Endodermal cell (in vitro differentiated cells): ENCODE results near the gene BRSK2. TPM values are rescaled to one million over a fixed set of nuclear protein-coding genes. Genes with fewer than 3 reads are reported as not detected.
A peak's percentile ranks its signal among the peaks of the same experiment; 100 is the strongest.

Experiments used
- DNase-seq: peaks from one replicate; pipeline ENCODE4 v3.0.0-alpha.2; 2017
- H3K27ac ChIP-seq: 2 replicates; pipeline ENCODE4 v1.5.1; 2013; ENCODE audit warnings: mild to moderate bottlenecking, low read depth, low read length, moderate library complexity
- H3K27me3 ChIP-seq: 2 replicates; pipeline ENCODE4 v1.6.1; 2013; ENCODE audit warnings: mild to moderate bottlenecking, low read length, moderate library complexity; ENCODE audit not compliant: insufficient read depth, control insufficient read depth, poor library complexity, severe bottlenecking
- H3K36me3 ChIP-seq: 2 replicates; pipeline ENCODE4 v1.7.0; 2013; ENCODE audit warnings: mild to moderate bottlenecking, low read length, moderate library complexity; ENCODE audit not compliant: control insufficient read depth, insufficient read depth
- H3K4me1 ChIP-seq: one replicate; pipeline ENCODE4 v1.7.0; 2013; ENCODE audit warnings: low read length; ENCODE audit not compliant: control insufficient read depth, insufficient read depth
- H3K4me3 ChIP-seq: 2 replicates; pipeline ENCODE4 v1.5.1; 2013; ENCODE audit warnings: mild to moderate bottlenecking, low read length, moderate library complexity
- H3K9ac ChIP-seq: 2 replicates; pipeline ENCODE4 v1.6.1; 2013; ENCODE audit warnings: mild to moderate bottlenecking, low read length, moderate library complexity; ENCODE audit not compliant: poor library complexity, severe bottlenecking; ENCODE audit errors: extremely low read depth
- H3K9me3 ChIP-seq: 2 replicates; pipeline ENCODE4 v1.6.1; 2013; ENCODE audit warnings: mild to moderate bottlenecking, low read length, moderate library complexity; ENCODE audit not compliant: control insufficient read depth
- H3K27ac Mint-ChIP-seq: 2 replicates; pipeline ENCODE4 v1.8.0; 2020; ENCODE audit warnings: mixed read lengths
- H3K27me3 Mint-ChIP-seq: 2 replicates; pipeline ENCODE4 v1.8.0; 2021; ENCODE audit warnings: mild to moderate bottlenecking, mixed read lengths; ENCODE audit not compliant: insufficient read depth
- H3K36me3 Mint-ChIP-seq: 2 replicates; pipeline ENCODE4 v1.8.0; 2020; ENCODE audit warnings: low read depth, mixed read lengths
- H3K4me1 Mint-ChIP-seq: 2 replicates; pipeline ENCODE4 v1.8.0; 2020; ENCODE audit warnings: mixed read lengths
- H3K4me3 Mint-ChIP-seq: 2 replicates; pipeline ENCODE4 v1.8.0; 2020; ENCODE audit warnings: mild to moderate bottlenecking, moderate library complexity, mixed read lengths
- H3K9me3 Mint-ChIP-seq: 2 replicates; pipeline ENCODE4 v1.8.0; 2020; ENCODE audit warnings: mild to moderate bottlenecking, mixed read lengths
- CTCF ChIP-seq: fragments of 200-600 bp; sonication (generic); conservative IDR thresholded peaks from 2 replicates; pipeline ENCODE4 v1.5.0; 2021; ENCODE audit warnings: antibody characterized with exemption, mild to moderate bottlenecking
- WGBS, 2 experiments: methylation state at CpG; one replicate each; pipeline versions ENCODE4 v1.1.5 to v1.1.7; 2013; ENCODE audit warnings: missing lambda C conversion rate in 2 of 2, mixed read lengths in 1 of 2; ENCODE audit not compliant: insufficient coverage in 1 of 2, insufficient read length in 1 of 2; 5-methylcytosine and 5-hydroxymethylcytosine counted together
- total RNA-seq, 2 donors: library from RNA; stranded (reverse); fragmentation: NEBNext Ultra II Directional in 1 of 2; extraction: Animal tissue kit (Norgen Biotek cat#: 25700) in 1 of 2; gene quantifications; 2 replicates in 1 of 2; 3 replicates in 1 of 2; pipeline ENCODE4 v1.2.1, GENCODE V29; 2021

BRSK2 gene
- total RNA-seq, 2 donors from 2014 or later, result 9.4 to 10.3 TPM

- Mint-ChIP-seq H3K9me3 (peaks cover 2% of the 10 kb centered on the region), H3K4me3 (peak overlapping the region; percentile 55), H3K27ac (no peak overlapping the region), H3K4me1 (no peaks in the 10 kb centered on the region), H3K27me3 (peaks cover 36% of the 10 kb centered on the region), H3K36me3 (no peaks in the 10 kb centered on the region)
- 4 to 7% methylated on average over 24 to 48 of the region's 56 CpGs for WGBS, 2 experiments
- Histone ChIP-seq H3K9me3 (no peaks in the 10 kb centered on the region), H3K36me3 (no peaks in the 10 kb centered on the region), H3K9ac (peak overlapping the region; percentile 20), H3K4me1 (no peaks in the 10 kb centered on the region), H3K27ac (peak overlapping the region; percentile 87), H3K4me3 (peak overlapping the region; percentile 71), H3K27me3 (peaks cover under 1% of the 10 kb centered on the region)
- peak; percentile 89 for DNase-seq
- TF ChIP-seq CTCF, result peak; percentile 27
These were observed 6.7 kb upstream of the BRSK2 start for GRCh38 chr11:1382831-1383607.

- TF ChIP-seq CTCF, result no peak
- Mint-ChIP-seq H3K36me3 (no peaks in the 10 kb centered on the region), H3K4me3 (peak overlapping the region; percentile 55), H3K9me3 (peaks cover 2% of the 10 kb centered on the region), H3K27ac (no peak overlapping the region), H3K27me3 (peaks cover 45% of the 10 kb centered on the region), H3K4me1 (no peaks in the 10 kb centered on the region)
- H3K4me3 ChIP-seq, result no peak overlapping the region
- no peaks in the 10 kb centered on the region for H3K9me3 ChIP-seq
- H3K27me3 ChIP-seq, result peaks cover 12% of the 10 kb centered on the region
- no peaks in the 10 kb centered on the region for H3K36me3 ChIP-seq
- H3K27ac ChIP-seq, result no peak overlapping the region
- H3K4me1 ChIP-seq, result peaks cover 6% of the 10 kb centered on the region
- no peak for DNase-seq
- 91 to 96% methylated on average over 13 to 20 of the region's 21 CpGs for WGBS, 2 experiments
- no peak overlapping the region for H3K9ac ChIP-seq
These were observed 5.3 kb upstream of the BRSK2 start for GRCh38 chr11:1384199-1384970.

GRCh38 chr11:1387521-1387920, 2.2 kb upstream of the BRSK2 start:
- Histone ChIP-seq H3K36me3 (no peaks in the 10 kb centered on the region), H3K9me3 (no peaks in the 10 kb centered on the region), H3K9ac (no peak overlapping the region), H3K27ac (no peak overlapping the region), H3K4me3 (no peak overlapping the region), H3K27me3 (peaks cover 25% of the 10 kb centered on the region), H3K4me1 (peaks cover 6% of the 10 kb centered on the region)
- H3K4me3 Mint-ChIP-seq, result no peak overlapping the region
- H3K4me1 Mint-ChIP-seq, result no peaks in the 10 kb centered on the region
- no peaks in the 10 kb centered on the region for H3K9me3 Mint-ChIP-seq
- no peak for TF ChIP-seq CTCF
- H3K36me3 Mint-ChIP-seq, result no peaks in the 10 kb centered on the region
- DNase-seq, result no peak
- no peak overlapping the region for H3K27ac Mint-ChIP-seq
- 92 to 96% methylated on average over 10 of the region's 10 CpGs for WGBS, 2 experiments
- peaks cover 48% of the 10 kb centered on the region for H3K27me3 Mint-ChIP-seq
